GM12801 (cell line): ENCODE data around the gene ZNF324.

Source experiments
- TF ChIP-seq, protein P1 (sequence below): IDR thresholded peaks from one replicate; pipeline ENCODE4 v1.5.1; 2011; ENCODE audit warnings: control low read depth; ENCODE audit not compliant: insufficient read length; ENCODE audit errors: extremely low read depth

Gene ZNF324

GRCh38 chr19:58514564-58515022, 47.7 kb downstream of the ZNF324 start:
- TF ChIP-seq, protein P1, sequence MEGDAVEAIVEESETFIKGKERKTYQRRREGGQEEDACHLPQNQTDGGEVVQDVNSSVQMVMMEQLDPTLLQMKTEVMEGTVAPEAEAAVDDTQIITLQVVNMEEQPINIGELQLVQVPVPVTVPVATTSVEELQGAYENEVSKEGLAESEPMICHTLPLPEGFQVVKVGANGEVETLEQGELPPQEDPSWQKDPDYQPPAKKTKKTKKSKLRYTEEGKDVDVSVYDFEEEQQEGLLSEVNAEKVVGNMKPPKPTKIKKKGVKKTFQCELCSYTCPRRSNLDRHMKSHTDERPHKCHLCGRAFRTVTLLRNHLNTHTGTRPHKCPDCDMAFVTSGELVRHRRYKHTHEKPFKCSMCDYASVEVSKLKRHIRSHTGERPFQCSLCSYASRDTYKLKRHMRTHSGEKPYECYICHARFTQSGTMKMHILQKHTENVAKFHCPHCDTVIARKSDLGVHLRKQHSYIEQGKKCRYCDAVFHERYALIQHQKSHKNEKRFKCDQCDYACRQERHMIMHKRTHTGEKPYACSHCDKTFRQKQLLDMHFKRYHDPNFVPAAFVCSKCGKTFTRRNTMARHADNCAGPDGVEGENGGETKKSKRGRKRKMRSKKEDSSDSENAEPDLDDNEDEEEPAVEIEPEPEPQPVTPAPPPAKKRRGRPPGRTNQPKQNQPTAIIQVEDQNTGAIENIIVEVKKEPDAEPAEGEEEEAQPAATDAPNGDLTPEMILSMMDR: no peak

GRCh38 chr19:58515259-58515658, 48.4 kb downstream of the ZNF324 start:
- TF ChIP-seq, protein P1: no peak

- TF ChIP-seq, protein P1: no peak
Measured at GRCh38 chr19:58516246-58516836, 49.5 kb downstream of the ZNF324 start.

- TF ChIP-seq, protein P1: no peak
Measured at GRCh38 chr19:58516964-58517833, 50.3 kb downstream of the ZNF324 start.

DNA sequence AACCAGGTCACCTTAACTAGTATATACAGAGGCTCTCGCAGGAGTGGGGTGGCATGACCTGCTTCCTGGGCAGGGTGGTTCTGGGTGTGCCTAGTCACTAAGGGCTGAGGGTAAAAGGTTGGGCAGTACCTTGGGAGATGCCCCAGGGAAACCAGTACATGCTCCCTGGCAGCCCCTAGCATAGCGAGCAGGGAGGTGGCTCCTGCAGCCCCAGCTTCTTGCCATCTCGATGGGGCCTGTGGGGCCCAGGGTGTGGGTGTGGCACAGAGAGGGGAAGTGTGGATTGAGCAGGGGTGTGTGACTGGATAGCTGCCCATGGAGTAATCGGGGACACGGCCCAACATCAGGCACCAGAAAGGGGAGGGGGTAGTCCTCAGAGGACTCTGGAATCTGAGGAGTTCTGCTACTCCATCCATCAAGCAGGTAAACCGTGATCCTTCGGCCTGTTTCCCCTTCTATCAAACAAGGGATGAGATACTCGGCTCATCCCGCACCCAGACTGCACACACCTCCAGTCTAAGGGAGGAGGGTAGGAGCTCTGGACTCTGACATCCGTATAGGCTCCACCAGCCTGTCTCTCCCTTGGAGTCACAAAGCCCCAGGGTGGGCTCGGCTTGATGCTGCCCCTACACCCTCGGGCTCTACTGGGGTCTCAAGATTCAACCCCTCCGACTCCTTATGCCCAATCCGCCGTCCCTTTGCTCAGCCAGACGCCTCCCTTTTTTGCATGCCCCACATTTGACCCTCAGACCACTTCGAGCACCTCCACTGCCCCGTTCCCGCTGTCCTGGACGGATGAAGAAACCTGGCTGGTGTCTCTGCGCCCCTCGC, 51.6 kb downstream of the ZNF324 start:
- TF ChIP-seq, protein P1: no peak

- TF ChIP-seq, protein P1: no peak
Measured at GRCh38 chr19:58519087-58519354, 52.1 kb downstream of the ZNF324 start.
